Fibroblast of lung (primary cell): ENCODE measurements around the gene CYP4F11.

Experiments used
- CTCF ChIP-seq, 2 donors: IDR thresholded peaks in 1 of 2; conservative IDR thresholded peaks in 1 of 2; 1 replicate in 1 of 2; 2 replicates in 1 of 2; pipeline ENCODE4 v1.5.1; 2011 to 2012; ENCODE audit warnings: low read length in 2 of 2, control low read depth in 1 of 2, inconsistent platforms in 1 of 2, low read depth in 1 of 2, mild to moderate bottlenecking in 1 of 2
- EZH2 ChIP-seq: IDR thresholded peaks from 2 replicates; pipeline ENCODE4 v1.5.1; 2012; ENCODE audit warnings: low read length, control low read depth, mild to moderate bottlenecking; ENCODE audit errors: missing control alignments

GRCh38 chr19:15911599-15912235, 22.6 kb downstream of the CYP4F11 start:
- TF ChIP-seq CTCF (conservative IDR thresholded peaks at IDR 0.05 in 1 of 2, IDR thresholded peaks at IDR 0.05 in 1 of 2; ENCODE audit: low read depth in 1 of 2, low read length in 2 of 2) (no peak), EZH2 (no peak)
